Measurements from ENCODE around the gene CATSPER3. TPM values are rescaled to one million over a fixed set of nuclear protein-coding genes. Genes with fewer than 3 reads are reported as not detected.

The CATSPER3 gene
- total RNA-seq, 1 experiment from 2014 or later: 1.9 TPM

DNA sequence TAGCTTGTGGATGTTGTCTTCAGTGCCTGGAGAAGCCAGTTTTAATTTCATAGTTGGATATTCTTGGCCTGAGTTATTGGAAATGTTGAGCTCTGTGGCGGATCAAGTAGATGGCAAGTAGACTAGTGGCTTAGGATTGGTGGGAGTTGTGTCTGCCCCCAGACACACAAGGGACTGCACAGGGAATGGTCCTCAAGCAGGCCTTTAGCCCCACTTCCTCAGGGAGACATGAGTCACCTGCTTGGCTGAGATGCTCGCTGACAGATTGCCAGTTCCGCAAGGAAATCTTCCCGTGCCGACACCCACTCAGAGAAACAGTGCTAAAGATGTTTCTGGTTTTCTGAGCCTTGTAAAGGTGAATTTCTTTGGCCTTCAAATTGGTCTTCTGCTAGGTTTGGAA is 18.8 kb upstream of the CATSPER3 start:
- Mint-ChIP-seq H3K4me3 (ENCODE audit: unreplicated experiment) (no peak overlapping the region), H3K36me3 (ENCODE audit: insufficient read depth, unreplicated experiment) (peaks cover 6% of the 10 kb centered on the region), H3K27me3 (ENCODE audit: insufficient read depth, unreplicated experiment) (no peaks in the 10 kb centered on the region), H3K27ac (ENCODE audit: low read depth, unreplicated experiment) (no peak overlapping the region), H3K4me1 (ENCODE audit: insufficient read depth, unreplicated experiment) (peaks cover 11% of the 10 kb centered on the region), H3K9me3 (ENCODE audit: unreplicated experiment) (peaks cover under 1% of the 10 kb centered on the region)
- BruUV-seq (replicated peaks): no TSS peak
- TF ChIP-seq, protein P1, sequence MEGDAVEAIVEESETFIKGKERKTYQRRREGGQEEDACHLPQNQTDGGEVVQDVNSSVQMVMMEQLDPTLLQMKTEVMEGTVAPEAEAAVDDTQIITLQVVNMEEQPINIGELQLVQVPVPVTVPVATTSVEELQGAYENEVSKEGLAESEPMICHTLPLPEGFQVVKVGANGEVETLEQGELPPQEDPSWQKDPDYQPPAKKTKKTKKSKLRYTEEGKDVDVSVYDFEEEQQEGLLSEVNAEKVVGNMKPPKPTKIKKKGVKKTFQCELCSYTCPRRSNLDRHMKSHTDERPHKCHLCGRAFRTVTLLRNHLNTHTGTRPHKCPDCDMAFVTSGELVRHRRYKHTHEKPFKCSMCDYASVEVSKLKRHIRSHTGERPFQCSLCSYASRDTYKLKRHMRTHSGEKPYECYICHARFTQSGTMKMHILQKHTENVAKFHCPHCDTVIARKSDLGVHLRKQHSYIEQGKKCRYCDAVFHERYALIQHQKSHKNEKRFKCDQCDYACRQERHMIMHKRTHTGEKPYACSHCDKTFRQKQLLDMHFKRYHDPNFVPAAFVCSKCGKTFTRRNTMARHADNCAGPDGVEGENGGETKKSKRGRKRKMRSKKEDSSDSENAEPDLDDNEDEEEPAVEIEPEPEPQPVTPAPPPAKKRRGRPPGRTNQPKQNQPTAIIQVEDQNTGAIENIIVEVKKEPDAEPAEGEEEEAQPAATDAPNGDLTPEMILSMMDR (IDR thresholded peaks at IDR 0.05; ENCODE audit: unreplicated experiment): no peak
- CTCF ChIA-PET: interaction anchor here (0.9 to 2.6 kb wide), 5 partner anchors 11 to 386 kb away, joined by 3 to 12 read pairs (median 4); partner anchors contain the start of gene PCBD2
- POLR2A ChIA-PET: interaction anchor here (0.8 to 2.2 kb wide), 3 partner anchors 17 to 242 kb away, joined by 3 to 6 read pairs (median 3); no protein-coding TSS in a partner anchor
- intact Hi-C loops (cut with micrococcal nuclease): no loop called here
- DNase-seq (ENCODE audit: unreplicated experiment): peak; percentile 78

DNA sequence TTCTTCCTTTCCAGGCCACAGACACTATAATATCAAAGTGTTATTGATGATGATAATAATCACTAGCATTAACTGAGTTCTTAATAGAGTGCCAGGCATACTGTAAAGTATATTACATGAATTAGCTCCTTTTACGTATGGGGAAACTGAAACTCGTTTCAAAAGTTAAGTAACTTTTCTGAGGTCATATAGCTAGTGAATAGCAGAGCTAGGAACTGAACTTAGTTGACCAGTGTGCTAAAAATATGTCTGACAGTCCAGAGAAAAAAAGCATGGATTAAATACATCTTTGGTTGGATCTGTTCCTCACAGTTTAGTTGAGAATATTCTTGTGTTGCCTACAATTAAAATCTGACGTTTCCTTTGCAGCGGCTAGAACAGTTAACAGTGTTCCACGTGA is 18.4 kb upstream of the CATSPER3 start:
- POLR2A ChIA-PET: interaction anchor here (0.8 to 2.2 kb wide), 2 partner anchors 18 to 182 kb away, joined by 3 to 6 read pairs; no protein-coding TSS in a partner anchor

DNA sequence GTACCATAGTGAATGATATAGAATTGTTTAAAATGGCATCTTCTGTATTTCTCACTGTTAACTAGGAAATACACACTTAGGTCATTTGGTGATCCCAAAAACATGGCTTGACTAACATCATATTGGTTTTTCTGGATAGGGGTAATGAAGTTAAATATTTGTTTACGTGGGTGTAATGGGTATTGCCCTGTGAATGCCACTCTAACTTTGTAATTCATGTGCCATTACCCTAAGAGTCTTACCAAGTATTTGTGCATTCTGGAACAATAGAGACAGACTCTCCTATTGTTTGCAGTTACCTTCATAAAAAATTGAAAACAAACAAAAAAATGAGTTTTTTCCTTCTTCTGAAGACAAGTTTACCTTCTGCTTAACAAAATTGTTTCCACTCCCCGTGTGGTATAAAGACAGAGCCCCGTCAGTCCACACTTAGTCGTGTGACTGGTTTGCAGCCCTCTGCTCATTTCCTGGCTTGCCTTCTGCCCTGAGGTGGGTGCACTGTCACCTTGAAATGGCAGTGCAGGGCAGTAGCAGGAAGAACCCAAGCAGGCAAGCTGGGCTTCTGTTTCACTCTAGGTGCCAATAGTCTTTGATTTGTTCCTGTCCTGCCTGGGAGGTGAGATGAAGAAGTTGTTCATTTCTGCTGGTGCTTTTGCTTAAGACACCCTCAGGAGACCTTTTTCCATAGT is 9.6 kb upstream of the CATSPER3 start:
- POLR2A ChIA-PET: no interaction called here
- Mint-ChIP-seq H3K36me3 (ENCODE audit: insufficient read depth, unreplicated experiment) (peaks cover 45% of the 10 kb centered on the region), H3K4me1 (ENCODE audit: insufficient read depth, unreplicated experiment) (no peaks in the 10 kb centered on the region), H3K9me3 (ENCODE audit: unreplicated experiment) (peaks cover 15% of the 10 kb centered on the region), H3K27me3 (ENCODE audit: insufficient read depth, unreplicated experiment) (no peaks in the 10 kb centered on the region), H3K27ac (ENCODE audit: low read depth, unreplicated experiment) (no peak overlapping the region), H3K4me3 (ENCODE audit: unreplicated experiment) (no peak overlapping the region)
- TF ChIP-seq, protein P1 (IDR thresholded peaks at IDR 0.05; ENCODE audit: unreplicated experiment): no peak
- DNase-seq (ENCODE audit: unreplicated experiment): no peak
- CTCF ChIA-PET: no interaction called here
- intact Hi-C loops (cut with micrococcal nuclease): no loop called here
- BruUV-seq (replicated peaks): no TSS peak

More for the DNA sequence above, 18.4 kb upstream of the CATSPER3 start:
- Mint-ChIP-seq H3K36me3 (ENCODE audit: insufficient read depth, unreplicated experiment) (peaks cover 6% of the 10 kb centered on the region), H3K4me1 (ENCODE audit: insufficient read depth, unreplicated experiment) (peaks cover 11% of the 10 kb centered on the region), H3K27me3 (ENCODE audit: insufficient read depth, unreplicated experiment) (no peaks in the 10 kb centered on the region), H3K4me3 (ENCODE audit: unreplicated experiment) (no peak overlapping the region), H3K27ac (ENCODE audit: low read depth, unreplicated experiment) (no peak overlapping the region), H3K9me3 (ENCODE audit: unreplicated experiment) (peaks cover 5% of the 10 kb centered on the region)
- no peak for DNase-seq (ENCODE audit: unreplicated experiment)
- TF ChIP-seq, protein P1 (IDR thresholded peaks at IDR 0.05; ENCODE audit: unreplicated experiment): no peak
- intact Hi-C loops (cut with micrococcal nuclease): no loop called here
- CTCF ChIA-PET: interaction anchor here (1.4 to 2.6 kb wide), 3 partner anchors 11 to 242 kb away, joined by 3 to 12 read pairs (median 6); partner anchors contain the start of gene PCBD2
- BruUV-seq (replicated peaks): no TSS peak

DNA sequence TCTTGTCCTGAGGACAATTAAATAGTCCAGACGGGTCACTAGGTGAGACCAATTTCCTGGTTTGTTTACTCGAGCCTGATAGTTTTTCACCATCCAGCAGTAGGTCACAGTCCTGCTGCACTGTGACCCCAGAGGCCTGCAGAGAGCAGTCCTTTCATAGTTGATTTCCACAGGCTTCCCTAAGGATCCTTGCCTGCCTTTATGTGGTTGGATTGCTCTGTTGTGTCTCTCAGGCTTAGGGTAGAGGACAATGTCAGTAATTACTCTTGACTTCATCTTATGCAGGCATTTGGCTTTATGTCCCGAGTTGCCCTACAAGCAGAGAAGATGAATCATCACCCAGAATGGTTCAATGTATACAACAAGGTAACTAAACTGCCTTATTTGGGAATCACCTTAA is 9.0 kb upstream of the CATSPER3 start:
- BruUV-seq (replicated peaks): no TSS peak
- H3K27me3 Mint-ChIP-seq (ENCODE audit: insufficient read depth, unreplicated experiment): no peaks in the 10 kb centered on the region
- TF ChIP-seq, protein P1 (IDR thresholded peaks at IDR 0.05; ENCODE audit: unreplicated experiment): no peak
- peaks cover 50% of the 10 kb centered on the region for H3K36me3 Mint-ChIP-seq (ENCODE audit: insufficient read depth, unreplicated experiment)
- intact Hi-C loops (cut with micrococcal nuclease): no loop called here
- ChIA-PET CTCF (no interaction called here), POLR2A (no interaction called here)
- no peak overlapping the region for H3K27ac Mint-ChIP-seq (ENCODE audit: low read depth, unreplicated experiment)
- no peaks in the 10 kb centered on the region for H3K4me1 Mint-ChIP-seq (ENCODE audit: insufficient read depth, unreplicated experiment)
- peaks cover 15% of the 10 kb centered on the region for H3K9me3 Mint-ChIP-seq (ENCODE audit: unreplicated experiment)
- H3K4me3 Mint-ChIP-seq (ENCODE audit: unreplicated experiment): no peak overlapping the region
- DNase-seq (ENCODE audit: unreplicated experiment): no peak
